ENCODE results near the gene SULT1E1. TPM values are rescaled to one million over a fixed set of nuclear protein-coding genes. Genes with fewer than 3 reads are reported as not detected.
A peak's percentile ranks its signal among the peaks of the same experiment; 100 is the strongest.

The SULT1E1 gene
- total and polyA plus RNA-seq, 10 of the 15 experiments (the other 5 are each of a cell fraction or from before 2014, with no cell fraction given), result not detected

DNA sequence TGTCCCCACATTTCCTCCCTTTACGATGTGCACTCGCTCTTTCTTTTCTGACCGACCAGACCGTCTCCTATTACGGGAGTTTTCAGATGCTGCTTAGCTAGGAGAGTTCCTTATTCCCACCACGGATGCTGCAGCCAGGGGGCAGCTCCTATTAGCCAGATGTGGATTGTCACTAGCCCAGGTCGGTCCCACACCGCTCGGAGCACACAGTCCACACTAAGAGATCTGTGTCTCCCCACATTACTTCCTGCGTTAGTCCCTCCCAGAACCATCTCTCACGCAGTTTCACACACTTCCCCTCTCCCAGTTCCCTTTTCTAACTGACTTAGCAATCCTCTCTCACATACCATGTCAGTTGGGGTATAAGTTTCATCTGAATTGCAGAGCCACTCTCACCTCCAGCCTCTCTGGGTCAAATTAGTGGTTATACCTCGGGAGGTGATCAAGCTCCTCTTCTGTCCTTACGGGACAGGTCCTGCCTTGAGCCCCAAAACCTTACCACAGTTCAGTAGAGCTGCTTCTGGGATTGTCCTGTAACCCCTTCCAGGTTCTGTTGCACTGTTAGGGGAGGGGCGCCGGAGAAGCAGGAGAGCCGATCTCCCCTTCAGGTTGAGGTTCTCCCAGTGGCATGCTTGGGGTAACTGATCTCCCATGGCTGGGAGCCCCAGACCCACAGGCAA, 28.2 kb downstream of the SULT1E1 start (continued):
- TF ChIP-seq CREB1 (IDR thresholded peaks at IDR 0.05; ENCODE audit: low read depth) (0 out of 2 replicates have a peak, but pooled peaks have one; percentile 9), SP1 (IDR thresholded peaks at IDR 0.05; ENCODE audit: low read depth, low read length) (no peak), SUPT20H (IDR thresholded peaks at IDR 0.05; ENCODE audit: borderline replicate concordance, control insufficient read depth, low read depth, low read length) (no peak), RBBP5 (conservative IDR thresholded peaks at IDR 0.05) (no peak), DPF2 (IDR thresholded peaks at IDR 0.05) (no peak), POLR2A (IDR thresholded peaks at IDR 0.05; ENCODE audit: low read depth, low read length) (peak; percentile 55), GATAD2B (conservative IDR thresholded peaks at IDR 0.05; ENCODE audit: low read depth) (no peak), MYB (IDR thresholded peaks at IDR 0.05; ENCODE audit: borderline replicate concordance, low read depth, low read length) (no peak), NFYA (IDR thresholded peaks at IDR 0.05; ENCODE audit: borderline replicate concordance, low read depth, low read length) (no peak), RB1 (IDR thresholded peaks at IDR 0.05; ENCODE audit: borderline replicate concordance) (no peak), ZNF207 (IDR thresholded peaks at IDR 0.05; ENCODE audit: borderline replicate concordance) (no peak)
- TF ChIP-seq, protein P1, sequence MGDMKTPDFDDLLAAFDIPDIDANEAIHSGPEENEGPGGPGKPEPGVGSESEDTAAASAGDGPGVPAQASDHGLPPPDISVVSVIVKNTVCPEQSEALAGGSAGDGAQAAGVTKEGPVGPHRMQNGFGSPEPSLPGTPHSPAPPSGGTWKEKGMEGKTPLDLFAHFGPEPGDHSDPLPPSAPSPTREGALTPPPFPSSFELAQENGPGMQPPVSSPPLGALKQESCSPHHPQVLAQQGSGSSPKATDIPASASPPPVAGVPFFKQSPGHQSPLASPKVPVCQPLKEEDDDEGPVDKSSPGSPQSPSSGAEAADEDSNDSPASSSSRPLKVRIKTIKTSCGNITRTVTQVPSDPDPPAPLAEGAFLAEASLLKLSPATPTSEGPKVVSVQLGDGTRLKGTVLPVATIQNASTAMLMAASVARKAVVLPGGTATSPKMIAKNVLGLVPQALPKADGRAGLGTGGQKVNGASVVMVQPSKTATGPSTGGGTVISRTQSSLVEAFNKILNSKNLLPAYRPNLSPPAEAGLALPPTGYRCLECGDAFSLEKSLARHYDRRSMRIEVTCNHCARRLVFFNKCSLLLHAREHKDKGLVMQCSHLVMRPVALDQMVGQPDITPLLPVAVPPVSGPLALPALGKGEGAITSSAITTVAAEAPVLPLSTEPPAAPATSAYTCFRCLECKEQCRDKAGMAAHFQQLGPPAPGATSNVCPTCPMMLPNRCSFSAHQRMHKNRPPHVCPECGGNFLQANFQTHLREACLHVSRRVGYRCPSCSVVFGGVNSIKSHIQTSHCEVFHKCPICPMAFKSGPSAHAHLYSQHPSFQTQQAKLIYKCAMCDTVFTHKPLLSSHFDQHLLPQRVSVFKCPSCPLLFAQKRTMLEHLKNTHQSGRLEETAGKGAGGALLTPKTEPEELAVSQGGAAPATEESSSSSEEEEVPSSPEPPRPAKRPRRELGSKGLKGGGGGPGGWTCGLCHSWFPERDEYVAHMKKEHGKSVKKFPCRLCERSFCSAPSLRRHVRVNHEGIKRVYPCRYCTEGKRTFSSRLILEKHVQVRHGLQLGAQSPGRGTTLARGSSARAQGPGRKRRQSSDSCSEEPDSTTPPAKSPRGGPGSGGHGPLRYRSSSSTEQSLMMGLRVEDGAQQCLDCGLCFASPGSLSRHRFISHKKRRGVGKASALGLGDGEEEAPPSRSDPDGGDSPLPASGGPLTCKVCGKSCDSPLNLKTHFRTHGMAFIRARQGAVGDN (IDR thresholded peaks at IDR 0.05), result 0 out of 2 replicates have a peak, but pooled peaks have one; percentile 25
- TF ChIP-seq, protein P2, sequence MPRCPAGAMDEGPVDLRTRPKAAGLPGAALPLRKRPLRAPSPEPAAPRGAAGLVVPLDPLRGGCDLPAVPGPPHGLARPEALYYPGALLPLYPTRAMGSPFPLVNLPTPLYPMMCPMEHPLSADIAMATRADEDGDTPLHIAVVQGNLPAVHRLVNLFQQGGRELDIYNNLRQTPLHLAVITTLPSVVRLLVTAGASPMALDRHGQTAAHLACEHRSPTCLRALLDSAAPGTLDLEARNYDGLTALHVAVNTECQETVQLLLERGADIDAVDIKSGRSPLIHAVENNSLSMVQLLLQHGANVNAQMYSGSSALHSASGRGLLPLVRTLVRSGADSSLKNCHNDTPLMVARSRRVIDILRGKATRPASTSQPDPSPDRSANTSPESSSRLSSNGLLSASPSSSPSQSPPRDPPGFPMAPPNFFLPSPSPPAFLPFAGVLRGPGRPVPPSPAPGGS (IDR thresholded peaks at IDR 0.05; ENCODE audit: borderline replicate concordance, insufficient read depth, low read depth, low read length, poor library complexity, severe bottlenecking), result no peak
- TF ChIP-seq, protein P3, sequence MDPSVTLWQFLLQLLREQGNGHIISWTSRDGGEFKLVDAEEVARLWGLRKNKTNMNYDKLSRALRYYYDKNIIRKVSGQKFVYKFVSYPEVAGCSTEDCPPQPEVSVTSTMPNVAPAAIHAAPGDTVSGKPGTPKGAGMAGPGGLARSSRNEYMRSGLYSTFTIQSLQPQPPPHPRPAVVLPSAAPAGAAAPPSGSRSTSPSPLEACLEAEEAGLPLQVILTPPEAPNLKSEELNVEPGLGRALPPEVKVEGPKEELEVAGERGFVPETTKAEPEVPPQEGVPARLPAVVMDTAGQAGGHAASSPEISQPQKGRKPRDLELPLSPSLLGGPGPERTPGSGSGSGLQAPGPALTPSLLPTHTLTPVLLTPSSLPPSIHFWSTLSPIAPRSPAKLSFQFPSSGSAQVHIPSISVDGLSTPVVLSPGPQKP (IDR thresholded peaks at IDR 0.05; ENCODE audit: low read depth, low read length), result no peak

Measured in GM12878 (cell line).